ENCODE data around the gene NKX1-2.
A peak's percentile ranks its signal among the peaks of the same experiment; 100 is the strongest.

Gene NKX1-2

GRCh38 chr10:124474514-124475070, 24.8 kb upstream of the NKX1-2 start:
- no peak for DNase-seq

- DNase-seq = no peak
Measured at GRCh38 chr10:124473070-124473469, 23.2 kb upstream of the NKX1-2 start.

- DNase-seq = no peak
Measured at GRCh38 chr10:124472071-124472470, 22.2 kb upstream of the NKX1-2 start.

- DNase-seq = no peak
Measured at GRCh38 chr10:124470544-124471434, 21.0 kb upstream of the NKX1-2 start.

GRCh38 chr10:124469956-124470484, 20.2 kb upstream of the NKX1-2 start:
- DNase-seq = no peak

GRCh38 chr10:124468624-124469023, 18.8 kb upstream of the NKX1-2 start:
- DNase-seq = no peak

GRCh38 chr10:124467165-124467564, 17.3 kb upstream of the NKX1-2 start:
- DNase-seq = no peak

- no peak for DNase-seq
Measured at GRCh38 chr10:124465777-124466488, 16.1 kb upstream of the NKX1-2 start.

GRCh38 chr10:124465003-124465776, 15.4 kb upstream of the NKX1-2 start:
- DNase-seq = no peak

GRCh38 chr10:124464028-124464965, 14.5 kb upstream of the NKX1-2 start:
- no peak for DNase-seq

GRCh38 chr10:124462348-124462695, 12.5 kb upstream of the NKX1-2 start:
- DNase-seq = no peak

GRCh38 chr10:124461642-124462347, 12.0 kb upstream of the NKX1-2 start, which contains the start of gene LHPP:
Gene LHPP, plus strand, starts transcription at chr10:124461823. Its CDS starts 40 bp downstream, at chr10:124461863.
- DNase-seq = peak; percentile 2

- DNase-seq = no peak
Measured at GRCh38 chr10:124460144-124460543, 10.3 kb upstream of the NKX1-2 start.

- DNase-seq = no peak
Measured at GRCh38 chr10:124459395-124459794, 9.6 kb upstream of the NKX1-2 start.

GRCh38 chr10:124458889-124459288, 9.1 kb upstream of the NKX1-2 start:
- DNase-seq = no peak

- no peak for DNase-seq
Measured at GRCh38 chr10:124458473-124458872, 8.6 kb upstream of the NKX1-2 start.

- no peak for DNase-seq
Measured at GRCh38 chr10:124455441-124455840, 5.6 kb upstream of the NKX1-2 start.

GRCh38 chr10:124453960-124454610, 4.2 kb upstream of the NKX1-2 start:
- no peak for DNase-seq

GRCh38 chr10:124451276-124451675, 1.4 kb upstream of the NKX1-2 start:
- no peak for DNase-seq

GRCh38 chr10:124450783-124451057, 885 bp upstream of the NKX1-2 start:
- no peak for DNase-seq
